HepG2 (cell line): ENCODE data around the gene KAZN. TPM values are rescaled to one million over a fixed set of nuclear protein-coding genes. Genes with fewer than 3 reads are reported as not detected.

ENCODE experiments used
- ATAC-seq: fragments of 200-7000 bp; cut with Tn5 transposase; 3 replicates; pipeline ENCODE4 v1.9.1; 2020; ENCODE audit warnings: mild to moderate bottlenecking, moderate library complexity
- BruUV-seq: library from RNA; stranded (reverse); fragments of 400-500 nt; replicated peaks from 2 replicates; lab custom pipeline; 2021; lab: Mats Ljungman, UMichigan
- CTCF ChIA-PET: fragments of 300-600 bp; formaldehyde crosslinking; extraction: SDS; loops from one replicate; lab custom pipeline; 2021; ENCODE audit warnings: low total read pairs, inconsistent platforms, low intra/inter-chr PET ratio; lab: Yijun Ruan, JAX
- POLR2A ChIA-PET: fragments of 350-600 bp; sonication (Branson Sonifier 250); formaldehyde crosslinking; loops from one replicate; lab custom pipeline; 2020; ENCODE audit warnings: antibody characterized with exemption, inconsistent platforms; lab: Yijun Ruan, JAX
- DNase-seq: peaks from one replicate; pipeline ENCODE4 v3.0.0-alpha.2; 2015; ENCODE audit warnings: low spot score
- FAIRE-seq: peaks from 3 replicates; lab custom pipeline; 2011; peaks lifted over from hg19 to GRCh38; lab: Jason Lieb, UNC
- H2AFZ ChIP-seq: one replicate; pipeline ENCODE4 v1.6.1; 2011; ENCODE audit warnings: low read length, inconsistent platforms
- H3K27ac ChIP-seq: fragments of 300-600 bp; 3 replicates; pipeline ENCODE4 v1.8.0; 2011; ENCODE audit warnings: mixed run types, mild to moderate bottlenecking, mixed read lengths, low read length, inconsistent platforms; ENCODE audit not compliant: insufficient read depth; ENCODE audit errors: extremely low read length
- H3K27me3 ChIP-seq, 2 experiments: fragments of 200-600 bp in 1 of 2; 2 replicates in 1 of 2; 3 replicates in 1 of 2; pipeline versions ENCODE4 v1.6.0 to v1.8.0; 2011; ENCODE audit warnings: low read length in 2 of 2, mild to moderate bottlenecking in 2 of 2, moderate library complexity in 2 of 2, inconsistent platforms in 1 of 2; ENCODE audit not compliant: insufficient read depth in 2 of 2, control insufficient read depth in 1 of 2
- H3K36me3 ChIP-seq, 2 experiments: fragments of 200-600 bp in 1 of 2; replicated peaks in 1 of 2; 2 replicates in 1 of 2; 3 replicates in 1 of 2; pipeline versions ENCODE4 v1.5.1 to v1.8.0; 2011; ENCODE audit warnings: low read length in 2 of 2, inconsistent platforms in 1 of 2; ENCODE audit not compliant: insufficient read depth in 2 of 2, control insufficient read depth in 1 of 2
- H3K4me1 ChIP-seq: 2 replicates; pipeline ENCODE4 v1.5.1; 2012; ENCODE audit warnings: low read length, inconsistent platforms; ENCODE audit not compliant: insufficient read depth
- H3K4me2 ChIP-seq: 2 replicates; pipeline ENCODE4 v1.6.0; 2011; ENCODE audit warnings: low read depth, low read length, inconsistent platforms
- H3K4me3 ChIP-seq, 3 experiments: fragments of 200-600 bp in 1 of 3; sonication (generic), shearing (Covaris generic) in 1 of 3; replicated peaks in 1 of 3; 2 replicates each; pipeline ENCODE4 v1.5.1; 2011 to 2016; ENCODE audit warnings: low read length in 3 of 3, inconsistent platforms in 2 of 3, low read depth in 2 of 3, mild to moderate bottlenecking in 2 of 3, control low read depth in 1 of 3, mixed read lengths in 1 of 3; ENCODE audit not compliant: insufficient read depth in 1 of 3
- H3K79me2 ChIP-seq: one replicate; pipeline ENCODE4 v1.6.1; 2011; ENCODE audit warnings: low read length, inconsistent platforms; ENCODE audit not compliant: insufficient read depth
- H3K9ac ChIP-seq: 2 replicates; pipeline ENCODE4 v1.6.0; 2011; ENCODE audit warnings: mild to moderate bottlenecking, low read depth, low read length, inconsistent platforms; ENCODE audit not compliant: insufficient read depth
- H3K9me3 ChIP-seq: 2 replicates; pipeline ENCODE4 v1.5.1; 2012; ENCODE audit warnings: mild to moderate bottlenecking, low read length
- H4K20me1 ChIP-seq: 2 replicates; pipeline ENCODE4 v1.6.0; 2011; ENCODE audit warnings: inconsistent platforms, mild to moderate bottlenecking, low read length, moderate library complexity; ENCODE audit not compliant: insufficient read depth
- HNF4G ChIP-seq, 2 experiments: sonication (generic) in 1 of 2; formaldehyde crosslinking in 1 of 2; IDR thresholded peaks; 2 replicates each; pipeline versions ENCODE4 v1.4.0 to v1.6.1; 2011 to 2020; ENCODE audit warnings: borderline replicate concordance in 2 of 2, low read depth in 2 of 2, mild to moderate bottlenecking in 2 of 2, low read length in 1 of 2, missing genetic modification reagents in 1 of 2, moderate library complexity in 1 of 2
- PLRG1 ChIP-seq: fragments of 450-650 bp; conservative IDR thresholded peaks from 2 replicates; pipeline ENCODE4 v1.6.1; 2016
- ZNF598 ChIP-seq: sonication (generic); formaldehyde crosslinking; IDR thresholded peaks from 2 replicates; pipeline ENCODE4 v1.5.1; 2020; ENCODE audit warnings: mild to moderate bottlenecking, missing genetic modification reagents, borderline replicate concordance
- ZNF761 ChIP-seq: sonication (generic); formaldehyde crosslinking; conservative IDR thresholded peaks from 2 replicates; pipeline ENCODE4 v1.4.0; 2020; ENCODE audit warnings: mild to moderate bottlenecking, missing genetic modification reagents
- ZNF878 ChIP-seq: sonication (generic); formaldehyde crosslinking; IDR thresholded peaks from 2 replicates; pipeline ENCODE4 v1.8.1; 2023; ENCODE audit warnings: mild to moderate bottlenecking, missing genetic modification reagents, moderate library complexity
- WGBS: methylation state at CpG from one replicate; pipeline ENCODE4 v1.1.6; 2017; ENCODE audit warnings: low lambda C conversion rate; 5-methylcytosine and 5-hydroxymethylcytosine counted together
- in situ Hi-C: cut with HindIII; loops from 2 replicates; pipeline ENCODE4 v1.10.0; 2017; ENCODE audit warnings: low pct_unique_long_range_greater_than_20kb; ENCODE audit not compliant: extremely low pct_ligation_motif_present
- intact Hi-C: fragments of 100-400 bp; cut with micrococcal nuclease; formaldehyde crosslinking; loops from one replicate; pipeline ENCODE4 v1.10.0; 2022; ENCODE audit not compliant: unreplicated experiment
- polyA plus RNA-seq, 8 experiments: library from polyadenylated mRNA; depleted of rRNA in 3 of 8; stranded (reverse) in 7 of 8; unstranded in 1 of 8; fragments of >200 nt; fragmentation: Illumina TruSeq in 4 of 8; extraction: Trizol in 4 of 8; gene quantifications; 2 replicates each; pipeline versions ENCODE4 v1.2.1 to v1.2.3, GENCODE V29; 2011 to 2016; ENCODE audit warnings: low read depth in 4 of 8, missing spikeins in 1 of 8, mixed read lengths in 1 of 8; ENCODE audit not compliant: insufficient read depth in 1 of 8
- total RNA-seq, 5 experiments: library from RNA; depleted of rRNA; stranded (reverse); fragments of >200 nt; fragmentation: Illumina TruSeq; extraction: Trizol; gene quantifications; 2 replicates each; pipeline ENCODE4 v1.2.3, GENCODE V29; 2016; ENCODE audit warnings: low read depth in 1 of 5
- TF ChIP-seq, protein P1 (sequence below): sonication (generic); formaldehyde crosslinking; IDR thresholded peaks from 2 replicates; pipeline ENCODE4 v1.4.0; 2020; ENCODE audit warnings: mild to moderate bottlenecking, missing genetic modification reagents
- TF ChIP-seq, protein P2 (sequence below): sonication (generic); formaldehyde crosslinking; IDR thresholded peaks from 2 replicates; pipeline ENCODE4; 2020; ENCODE audit warnings: missing genetic modification reagents, mild to moderate bottlenecking, borderline replicate concordance
- TF ChIP-seq, protein P3 (sequence below): sonication (generic); formaldehyde crosslinking; IDR thresholded peaks from 2 replicates; pipeline ENCODE4 v1.4.0; 2020; ENCODE audit warnings: missing genetic modification reagents, mild to moderate bottlenecking, borderline replicate concordance
- TF ChIP-seq, protein P4 (sequence below): fragments of 450-650 bp; IDR thresholded peaks from 2 replicates; pipeline ENCODE4 v1.6.1; 2016
- TF ChIP-seq, protein P5 (sequence below): sonication (generic); formaldehyde crosslinking; conservative IDR thresholded peaks from 2 replicates; pipeline ENCODE4 v1.8.0; 2022; ENCODE audit warnings: low read depth, missing genetic modification reagents
- TF ChIP-seq, protein P6 (sequence below): sonication (generic); formaldehyde crosslinking; IDR thresholded peaks from 2 replicates; pipeline ENCODE4 v1.8.0; 2022; ENCODE audit warnings: mild to moderate bottlenecking, missing genetic modification reagents; ENCODE audit not compliant: insufficient replicate concordance

Gene KAZN
- total and polyA plus RNA-seq, 2 of the 13 experiments (the other 11 are each of a cell fraction or from before 2014, with no cell fraction given), result 10.4 to 13.5 TPM

DNA sequence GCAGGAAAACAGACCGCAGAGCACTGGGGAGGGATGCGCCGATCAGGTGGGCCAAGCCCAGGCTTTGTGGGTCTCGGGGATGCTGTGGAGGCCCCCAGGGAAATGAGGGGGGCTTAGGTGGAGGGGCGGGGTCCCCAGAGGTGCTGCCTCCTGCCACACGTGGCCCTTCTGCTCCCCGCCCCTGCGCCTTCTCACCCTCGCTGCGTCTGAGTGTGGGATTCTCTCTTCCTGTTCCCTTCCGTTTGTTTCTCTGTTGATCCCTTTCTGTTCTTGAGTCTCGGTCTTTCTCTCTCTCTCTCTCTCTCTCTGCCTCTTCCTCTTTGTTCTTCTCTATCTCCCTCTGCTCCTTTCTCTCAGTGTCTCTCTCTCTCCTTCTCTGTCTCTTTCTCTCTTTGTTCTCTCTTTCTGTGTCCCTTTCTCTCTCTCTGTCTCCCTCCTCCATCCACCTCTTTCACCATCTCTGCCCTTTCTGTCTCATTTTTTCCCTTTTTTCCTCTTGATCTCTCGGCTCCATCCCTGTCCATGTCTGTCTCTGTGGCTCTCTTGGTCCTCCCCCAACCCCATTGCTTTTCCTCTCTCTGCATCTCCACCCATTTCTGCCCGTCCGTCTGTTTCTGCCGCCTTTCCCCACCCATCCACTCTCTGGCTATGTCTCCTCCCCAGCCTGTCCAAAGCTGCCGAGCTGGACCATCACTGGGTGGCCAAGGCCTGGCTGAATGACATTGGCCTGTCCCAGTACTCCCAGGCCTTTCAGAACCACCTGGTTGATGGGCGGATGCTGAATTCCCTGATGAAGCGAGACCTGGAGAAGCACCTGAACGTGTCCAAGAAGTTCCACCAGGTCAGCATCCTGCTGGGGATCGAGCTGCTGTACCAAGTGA, 502.6 kb downstream of the KAZN start:
- intact Hi-C loops (loop anchor here (1.0 kb wide), 1 partner anchor 39 kb away; no protein-coding TSS in a partner anchor), in situ Hi-C loops (no loop called here)
- CTCF ChIA-PET, result interaction anchor here (1.3 to 1.7 kb wide), 3 partner anchors 39 to 322 kb away, joined by 3 to 13 read pairs (median 4); no protein-coding TSS in a partner anchor
- TF ChIP-seq ZNF761 (CRISPR knock-in tag) (no peak), ZNF598 (CRISPR knock-in tag) (no peak), ZNF878 (CRISPR knock-in tag) (no peak), PLRG1 (no peak), HNF4G (IDR thresholded peaks at IDR 0.05; ENCODE audit: borderline replicate concordance, low read depth, low read length) (no peak), HNF4G (CRISPR knock-in tag; IDR thresholded peaks at IDR 0.05; ENCODE audit: borderline replicate concordance, low read depth) (no peak)
- TF ChIP-seq, protein P1, sequence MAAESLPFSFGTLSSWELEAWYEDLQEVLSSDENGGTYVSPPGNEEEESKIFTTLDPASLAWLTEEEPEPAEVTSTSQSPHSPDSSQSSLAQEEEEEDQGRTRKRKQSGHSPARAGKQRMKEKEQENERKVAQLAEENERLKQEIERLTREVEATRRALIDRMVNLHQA, result no peak
- TF ChIP-seq, protein P2, sequence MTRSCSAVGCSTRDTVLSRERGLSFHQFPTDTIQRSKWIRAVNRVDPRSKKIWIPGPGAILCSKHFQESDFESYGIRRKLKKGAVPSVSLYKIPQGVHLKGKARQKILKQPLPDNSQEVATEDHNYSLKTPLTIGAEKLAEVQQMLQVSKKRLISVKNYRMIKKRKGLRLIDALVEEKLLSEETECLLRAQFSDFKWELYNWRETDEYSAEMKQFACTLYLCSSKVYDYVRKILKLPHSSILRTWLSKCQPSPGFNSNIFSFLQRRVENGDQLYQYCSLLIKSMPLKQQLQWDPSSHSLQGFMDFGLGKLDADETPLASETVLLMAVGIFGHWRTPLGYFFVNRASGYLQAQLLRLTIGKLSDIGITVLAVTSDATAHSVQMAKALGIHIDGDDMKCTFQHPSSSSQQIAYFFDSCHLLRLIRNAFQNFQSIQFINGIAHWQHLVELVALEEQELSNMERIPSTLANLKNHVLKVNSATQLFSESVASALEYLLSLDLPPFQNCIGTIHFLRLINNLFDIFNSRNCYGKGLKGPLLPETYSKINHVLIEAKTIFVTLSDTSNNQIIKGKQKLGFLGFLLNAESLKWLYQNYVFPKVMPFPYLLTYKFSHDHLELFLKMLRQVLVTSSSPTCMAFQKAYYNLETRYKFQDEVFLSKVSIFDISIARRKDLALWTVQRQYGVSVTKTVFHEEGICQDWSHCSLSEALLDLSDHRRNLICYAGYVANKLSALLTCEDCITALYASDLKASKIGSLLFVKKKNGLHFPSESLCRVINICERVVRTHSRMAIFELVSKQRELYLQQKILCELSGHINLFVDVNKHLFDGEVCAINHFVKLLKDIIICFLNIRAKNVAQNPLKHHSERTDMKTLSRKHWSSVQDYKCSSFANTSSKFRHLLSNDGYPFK (CRISPR knock-in tag), result no peak
- TF ChIP-seq, protein P3, sequence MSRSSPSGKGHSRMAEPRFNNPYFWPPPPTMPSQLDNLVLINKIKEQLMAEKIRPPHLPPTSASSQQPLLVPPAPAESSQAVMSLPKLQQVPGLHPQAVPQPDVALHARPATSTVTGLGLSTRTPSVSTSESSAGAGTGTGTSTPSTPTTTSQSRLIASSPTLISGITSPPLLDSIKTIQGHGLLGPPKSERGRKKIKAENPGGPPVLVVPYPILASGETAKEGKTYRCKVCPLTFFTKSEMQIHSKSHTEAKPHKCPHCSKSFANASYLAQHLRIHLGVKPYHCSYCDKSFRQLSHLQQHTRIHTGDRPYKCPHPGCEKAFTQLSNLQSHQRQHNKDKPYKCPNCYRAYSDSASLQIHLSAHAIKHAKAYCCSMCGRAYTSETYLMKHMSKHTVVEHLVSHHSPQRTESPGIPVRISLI (CRISPR knock-in tag), result no peak
- TF ChIP-seq, protein P4, sequence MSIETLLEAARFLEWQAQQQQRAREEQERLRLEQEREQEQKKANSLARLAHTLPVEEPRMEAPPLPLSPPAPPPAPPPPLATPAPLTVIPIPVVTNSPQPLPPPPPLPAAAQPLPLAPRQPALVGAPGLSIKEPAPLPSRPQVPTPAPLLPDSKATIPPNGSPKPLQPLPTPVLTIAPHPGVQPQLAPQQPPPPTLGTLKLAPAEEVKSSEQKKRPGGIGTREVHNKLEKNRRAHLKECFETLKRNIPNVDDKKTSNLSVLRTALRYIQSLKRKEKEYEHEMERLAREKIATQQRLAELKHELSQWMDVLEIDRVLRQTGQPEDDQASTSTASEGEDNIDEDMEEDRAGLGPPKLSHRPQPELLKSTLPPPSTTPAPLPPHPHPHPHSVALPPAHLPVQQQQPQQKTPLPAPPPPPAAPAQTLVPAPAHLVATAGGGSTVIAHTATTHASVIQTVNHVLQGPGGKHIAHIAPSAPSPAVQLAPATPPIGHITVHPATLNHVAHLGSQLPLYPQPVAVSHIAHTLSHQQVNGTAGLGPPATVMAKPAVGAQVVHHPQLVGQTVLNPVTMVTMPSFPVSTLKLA, result no peak
- TF ChIP-seq, protein P5, sequence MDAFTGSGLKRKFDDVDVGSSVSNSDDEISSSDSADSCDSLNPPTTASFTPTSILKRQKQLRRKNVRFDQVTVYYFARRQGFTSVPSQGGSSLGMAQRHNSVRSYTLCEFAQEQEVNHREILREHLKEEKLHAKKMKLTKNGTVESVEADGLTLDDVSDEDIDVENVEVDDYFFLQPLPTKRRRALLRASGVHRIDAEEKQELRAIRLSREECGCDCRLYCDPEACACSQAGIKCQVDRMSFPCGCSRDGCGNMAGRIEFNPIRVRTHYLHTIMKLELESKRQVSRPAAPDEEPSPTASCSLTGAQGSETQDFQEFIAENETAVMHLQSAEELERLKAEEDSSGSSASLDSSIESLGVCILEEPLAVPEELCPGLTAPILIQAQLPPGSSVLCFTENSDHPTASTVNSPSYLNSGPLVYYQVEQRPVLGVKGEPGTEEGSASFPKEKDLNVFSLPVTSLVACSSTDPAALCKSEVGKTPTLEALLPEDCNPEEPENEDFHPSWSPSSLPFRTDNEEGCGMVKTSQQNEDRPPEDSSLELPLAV (CRISPR knock-in tag), result no peak
- TF ChIP-seq, protein P6, sequence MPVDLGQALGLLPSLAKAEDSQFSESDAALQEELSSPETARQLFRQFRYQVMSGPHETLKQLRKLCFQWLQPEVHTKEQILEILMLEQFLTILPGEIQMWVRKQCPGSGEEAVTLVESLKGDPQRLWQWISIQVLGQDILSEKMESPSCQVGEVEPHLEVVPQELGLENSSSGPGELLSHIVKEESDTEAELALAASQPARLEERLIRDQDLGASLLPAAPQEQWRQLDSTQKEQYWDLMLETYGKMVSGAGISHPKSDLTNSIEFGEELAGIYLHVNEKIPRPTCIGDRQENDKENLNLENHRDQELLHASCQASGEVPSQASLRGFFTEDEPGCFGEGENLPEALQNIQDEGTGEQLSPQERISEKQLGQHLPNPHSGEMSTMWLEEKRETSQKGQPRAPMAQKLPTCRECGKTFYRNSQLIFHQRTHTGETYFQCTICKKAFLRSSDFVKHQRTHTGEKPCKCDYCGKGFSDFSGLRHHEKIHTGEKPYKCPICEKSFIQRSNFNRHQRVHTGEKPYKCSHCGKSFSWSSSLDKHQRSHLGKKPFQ (CRISPR knock-in tag), result no peak

More for the DNA sequence above, 502.6 kb downstream of the KAZN start:
- Histone ChIP-seq H4K20me1 (no peaks in the 10 kb centered on the region), H2AFZ (no peak overlapping the region), H3K4me3 (no peak overlapping the region), H3K4me1 (no peaks in the 10 kb centered on the region), H3K79me2 (no peaks in the 10 kb centered on the region), H3K4me2 (no peak overlapping the region), H3K36me3 (no peaks in the 10 kb centered on the region), H3K9ac (no peak overlapping the region), H3K27me3 (peaks cover 0 to 46% of the 10 kb centered on the region in 2 experiments; a peak in 3 of 5 replicates), H3K9me3 (no peaks in the 10 kb centered on the region), H3K27ac (no peak overlapping the region)
- WGBS, result 19% methylated on average over 21 of the region's 21 CpGs
- ATAC-seq, result no peak
- FAIRE-seq, result no peak
- BruUV-seq, result no TSS peak
- POLR2A ChIA-PET, result no interaction called here
- DNase-seq, result no peak
